ENCODE data around the gene SLC1A2. TPM values are rescaled to one million over a fixed set of nuclear protein-coding genes. Genes with fewer than 3 reads are reported as not detected.

Gene SLC1A2
- total and polyA plus RNA-seq, 2 donors (not counting 1 experiment from before 2014, with no cell fraction given), result 1.2 to 7.6 TPM

DNA sequence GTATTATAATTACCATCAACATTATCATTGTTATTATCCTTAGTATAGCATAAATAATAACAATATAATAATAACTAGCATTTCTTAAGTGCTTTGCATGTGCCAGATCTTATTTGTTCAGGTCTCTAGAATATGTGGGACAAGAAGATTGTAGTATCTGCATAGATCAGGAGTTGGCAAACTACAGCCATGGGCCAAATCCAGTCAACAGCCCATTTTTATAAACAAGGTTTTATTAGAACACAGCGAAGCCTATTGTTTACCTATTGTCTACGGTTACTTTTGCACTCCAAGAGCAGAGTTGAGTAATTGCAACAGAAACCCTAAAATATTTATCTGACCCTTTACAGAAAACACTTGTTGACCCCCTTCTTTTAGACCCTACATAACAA lies 81.4 kb downstream of the SLC1A2 start:
- H3K4me1 ChIP-seq (ENCODE audit: control insufficient read depth, extremely low read depth, insufficient read depth, low read length), result peaks cover 9% of the 10 kb centered on the region
- no peaks in the 10 kb centered on the region for H3K9me3 ChIP-seq (ENCODE audit: control insufficient read depth, insufficient read depth, low read depth, low read length)
- H3K27me3 ChIP-seq (ENCODE audit: control insufficient read depth, insufficient read depth, low read length), result no peaks in the 10 kb centered on the region
- DNase-seq (ENCODE audit: low read depth in 2 of 2), result no peak
- H3K4me2 ChIP-seq (ENCODE audit: extremely low read depth, insufficient read depth, low read length), result no peak overlapping the region
- H3K4me3 ChIP-seq (replicated peaks in 1 of 4; ENCODE audit: control extremely low read depth in 1 of 4, insufficient read depth in 1 of 4, low read depth in 3 of 4, low read length in 4 of 4), result no peak overlapping the region
- H2AFZ ChIP-seq (ENCODE audit: low read length), result no peak overlapping the region
- H3K27ac ChIP-seq (ENCODE audit: insufficient read depth, low read length), result peak overlapping the region; percentile 74
- no peaks in the 10 kb centered on the region for H4K20me1 ChIP-seq (ENCODE audit: control insufficient read depth, extremely low read depth, insufficient read depth, low read length)
- H3K79me2 ChIP-seq (ENCODE audit: control insufficient read depth, insufficient read depth, low read length), result no peaks in the 10 kb centered on the region
- TF ChIP-seq EZH2 (IDR thresholded peaks at IDR 0.05; ENCODE audit: low read length, missing control alignments), result no peak
- TF ChIP-seq, protein P1, sequence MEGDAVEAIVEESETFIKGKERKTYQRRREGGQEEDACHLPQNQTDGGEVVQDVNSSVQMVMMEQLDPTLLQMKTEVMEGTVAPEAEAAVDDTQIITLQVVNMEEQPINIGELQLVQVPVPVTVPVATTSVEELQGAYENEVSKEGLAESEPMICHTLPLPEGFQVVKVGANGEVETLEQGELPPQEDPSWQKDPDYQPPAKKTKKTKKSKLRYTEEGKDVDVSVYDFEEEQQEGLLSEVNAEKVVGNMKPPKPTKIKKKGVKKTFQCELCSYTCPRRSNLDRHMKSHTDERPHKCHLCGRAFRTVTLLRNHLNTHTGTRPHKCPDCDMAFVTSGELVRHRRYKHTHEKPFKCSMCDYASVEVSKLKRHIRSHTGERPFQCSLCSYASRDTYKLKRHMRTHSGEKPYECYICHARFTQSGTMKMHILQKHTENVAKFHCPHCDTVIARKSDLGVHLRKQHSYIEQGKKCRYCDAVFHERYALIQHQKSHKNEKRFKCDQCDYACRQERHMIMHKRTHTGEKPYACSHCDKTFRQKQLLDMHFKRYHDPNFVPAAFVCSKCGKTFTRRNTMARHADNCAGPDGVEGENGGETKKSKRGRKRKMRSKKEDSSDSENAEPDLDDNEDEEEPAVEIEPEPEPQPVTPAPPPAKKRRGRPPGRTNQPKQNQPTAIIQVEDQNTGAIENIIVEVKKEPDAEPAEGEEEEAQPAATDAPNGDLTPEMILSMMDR (conservative IDR thresholded peaks at IDR 0.05 in 1 of 2, IDR thresholded peaks at IDR 0.05 in 1 of 2; ENCODE audit: low read depth in 1 of 2, low read length in 2 of 2), result no peak
- no peak overlapping the region for H3K9ac ChIP-seq (ENCODE audit: insufficient read depth, low read length)
- H3K36me3 ChIP-seq (ENCODE audit: control insufficient read depth, insufficient read depth, low read length), result no peaks in the 10 kb centered on the region

DNA sequence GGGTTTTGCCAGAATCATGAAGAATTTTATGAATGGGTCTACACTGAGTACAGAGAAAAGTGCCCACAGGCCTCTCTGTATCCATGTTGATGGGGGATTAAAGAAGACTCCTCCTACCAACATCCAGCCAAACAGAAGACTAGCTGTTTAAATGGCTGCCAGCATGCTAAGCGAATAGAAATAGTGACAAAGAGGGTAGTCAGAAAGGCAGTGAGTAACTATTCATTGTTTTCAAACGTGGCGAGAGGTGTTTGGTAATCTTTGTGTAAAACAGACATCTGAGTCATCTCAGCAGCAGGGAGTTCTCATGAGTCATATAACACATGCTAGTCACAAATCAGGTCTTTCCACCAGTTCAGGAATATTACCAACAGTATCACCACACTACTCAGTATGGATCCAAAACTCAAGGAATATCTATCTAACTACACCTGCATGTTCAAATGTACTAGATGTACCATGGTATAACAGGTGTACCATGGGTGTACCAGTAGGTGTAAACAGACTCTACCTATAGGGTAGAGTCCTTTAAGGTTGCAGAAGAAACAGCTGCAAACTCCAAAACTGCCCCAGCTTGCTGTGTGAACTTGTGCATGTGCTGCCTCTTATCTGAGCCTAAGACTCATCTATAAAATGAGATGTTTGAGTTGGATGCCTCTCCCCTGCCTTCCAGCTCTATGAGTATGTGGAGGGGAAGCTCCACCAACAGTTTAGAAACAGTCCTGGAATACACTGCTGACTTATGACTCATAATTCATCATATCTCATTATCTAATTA lies 82.0 kb downstream of the SLC1A2 start:
- H3K9me3 ChIP-seq (ENCODE audit: control insufficient read depth, insufficient read depth, low read depth, low read length), result no peaks in the 10 kb centered on the region
- H4K20me1 ChIP-seq (ENCODE audit: control insufficient read depth, extremely low read depth, insufficient read depth, low read length), result no peaks in the 10 kb centered on the region
- no peaks in the 10 kb centered on the region for H3K79me2 ChIP-seq (ENCODE audit: control insufficient read depth, insufficient read depth, low read length)
- peak; percentile 97 to 99 for DNase-seq (ENCODE audit: low read depth in 2 of 2)
- H3K4me3 ChIP-seq (replicated peaks in 1 of 4; ENCODE audit: control extremely low read depth in 1 of 4, insufficient read depth in 1 of 4, low read depth in 3 of 4, low read length in 4 of 4), result no peak overlapping the region
- peak overlapping the region; percentile 39 for H3K4me2 ChIP-seq (ENCODE audit: extremely low read depth, insufficient read depth, low read length)
- no peak for TF ChIP-seq EZH2 (IDR thresholded peaks at IDR 0.05; ENCODE audit: low read length, missing control alignments)
- TF ChIP-seq, protein P1 (conservative IDR thresholded peaks at IDR 0.05 in 1 of 2, IDR thresholded peaks at IDR 0.05 in 1 of 2; ENCODE audit: low read depth in 1 of 2, low read length in 2 of 2), result no peak
- H3K27ac ChIP-seq (ENCODE audit: insufficient read depth, low read length), result peak overlapping the region; percentile 74
- peaks cover 9% of the 10 kb centered on the region for H3K4me1 ChIP-seq (ENCODE audit: control insufficient read depth, extremely low read depth, insufficient read depth, low read length)
- H3K36me3 ChIP-seq (ENCODE audit: control insufficient read depth, insufficient read depth, low read length), result no peaks in the 10 kb centered on the region
- H2AFZ ChIP-seq (ENCODE audit: low read length), result no peak overlapping the region
- no peaks in the 10 kb centered on the region for H3K27me3 ChIP-seq (ENCODE audit: control insufficient read depth, insufficient read depth, low read length)
- H3K9ac ChIP-seq (ENCODE audit: insufficient read depth, low read length), result no peak overlapping the region

DNA sequence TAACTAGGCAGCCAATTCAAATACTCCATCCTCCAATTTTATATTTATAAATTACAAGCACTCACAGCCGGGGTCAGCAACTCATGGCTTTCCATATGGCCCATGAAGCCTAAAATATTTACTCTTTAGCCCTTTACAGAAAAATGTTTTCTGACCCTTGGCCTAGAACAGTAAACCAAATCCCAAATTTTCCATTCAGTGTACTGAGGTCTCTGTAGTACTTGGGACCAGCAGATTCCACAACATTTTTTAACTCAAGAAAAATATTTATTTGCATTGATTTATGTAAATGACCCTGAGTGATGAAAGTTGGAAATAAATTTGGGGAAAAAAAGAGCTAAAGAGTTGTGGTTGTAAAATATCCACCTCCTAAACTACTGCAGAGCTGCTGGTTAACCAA lies 82.6 kb downstream of the SLC1A2 start:
- Histone ChIP-seq H2AFZ (ENCODE audit: low read length) (no peak overlapping the region), H3K36me3 (ENCODE audit: control insufficient read depth, insufficient read depth, low read length) (no peaks in the 10 kb centered on the region), H3K4me1 (ENCODE audit: control insufficient read depth, extremely low read depth, insufficient read depth, low read length) (peaks cover 9% of the 10 kb centered on the region), H4K20me1 (ENCODE audit: control insufficient read depth, extremely low read depth, insufficient read depth, low read length) (no peaks in the 10 kb centered on the region), H3K27me3 (ENCODE audit: control insufficient read depth, insufficient read depth, low read length) (no peaks in the 10 kb centered on the region), H3K27ac (ENCODE audit: insufficient read depth, low read length) (peak overlapping the region; percentile 74), H3K4me3 (replicated peaks in 1 of 4; ENCODE audit: control extremely low read depth in 1 of 4, insufficient read depth in 1 of 4, low read depth in 3 of 4, low read length in 4 of 4) (no peak overlapping the region), H3K79me2 (ENCODE audit: control insufficient read depth, insufficient read depth, low read length) (no peaks in the 10 kb centered on the region), H3K9me3 (ENCODE audit: control insufficient read depth, insufficient read depth, low read depth, low read length) (no peaks in the 10 kb centered on the region), H3K4me2 (ENCODE audit: extremely low read depth, insufficient read depth, low read length) (no peak overlapping the region), H3K9ac (ENCODE audit: insufficient read depth, low read length) (no peak overlapping the region)
- no peak for DNase-seq (ENCODE audit: low read depth in 2 of 2)
- no peak for TF ChIP-seq EZH2 (IDR thresholded peaks at IDR 0.05; ENCODE audit: low read length, missing control alignments)
- TF ChIP-seq, protein P1 (conservative IDR thresholded peaks at IDR 0.05 in 1 of 2, IDR thresholded peaks at IDR 0.05 in 1 of 2; ENCODE audit: low read depth in 1 of 2, low read length in 2 of 2), result no peak
